Testis (tissue), 3 donors: ENCODE data around the gene GPR150. TPM values are rescaled to one million over a fixed set of nuclear protein-coding genes. Genes with fewer than 3 reads are reported as not detected.

ENCODE experiments used
- DNase-seq: peaks from one replicate; pipeline ENCODE4 v3.0.0-alpha.2; 2019
- H3K27ac ChIP-seq, 2 donors: fragments of 200-600 bp; sonication (generic); one replicate each; pipeline ENCODE4 v1.5.1; 2019
- H3K27me3 ChIP-seq: fragments of 200-600 bp; sonication (generic); one replicate; pipeline ENCODE4 v1.5.1; 2019
- H3K36me3 ChIP-seq: fragments of 200-600 bp; sonication (generic); one replicate; pipeline ENCODE4 v1.5.1; 2017; ENCODE audit warnings: low read depth; ENCODE audit errors: missing control alignments
- H3K4me1 ChIP-seq: fragments of 200-600 bp; sonication (generic); one replicate; pipeline ENCODE4 v1.5.1; 2019
- H3K4me3 ChIP-seq, 2 donors: fragments of 200-600 bp; sonication (generic); one replicate each; pipeline ENCODE4 v1.5.1; 2017 to 2019
- H3K9me3 ChIP-seq: fragments of 200-600 bp; sonication (generic); one replicate; pipeline ENCODE4 v1.5.1; 2017
- CTCF ChIP-seq, 3 experiments: fragments of 450-650 bp in 2 of 3; fragments of 200-600 bp in 1 of 3; sonication (generic) in 1 of 3; IDR thresholded peaks; one replicate each; pipeline ENCODE4 v1.5.1; 2016 to 2019; ENCODE audit warnings: antibody characterized with exemption in 3 of 3, mild to moderate bottlenecking in 2 of 3, moderate library complexity in 1 of 3
- POLR2A ChIP-seq: fragments of 450-650 bp; IDR thresholded peaks from one replicate; pipeline ENCODE4 v1.6.1; 2017; ENCODE audit warnings: antibody characterized with exemption, mild to moderate bottlenecking, moderate library complexity
- WGBS, 2 donors: methylation state at CpG; one replicate each; pipeline ENCODE4 v1.1.5; 2018; 5-methylcytosine and 5-hydroxymethylcytosine counted together
- intact Hi-C: fragments of 100-400 bp; cut with DNase I; formaldehyde crosslinking; loops from one replicate; pipeline ENCODE4 v1.15.1; 2023; ENCODE audit warnings: low total_unique reads
- polyA plus RNA-seq: library from polyadenylated mRNA; stranded (reverse); fragments of 350-450 nt; fragmentation: Illumina TruSeq; extraction: RNeasy Lipid Tissue Mini Kit (QIAGEN cat#74804); gene quantifications from one replicate; pipeline ENCODE4 v1.2.3, GENCODE V29; 2014; ENCODE audit warnings: low read depth, low replicate concordance; ENCODE audit not compliant: insufficient read depth
- total RNA-seq, 2 donors: library from RNA; depleted of rRNA; stranded (reverse); fragments of >200 nt; gene quantifications; one replicate each; pipeline ENCODE4 v1.2.3, GENCODE V29; 2016

The GPR150 gene
- total and polyA plus RNA-seq, 3 donors from 2014 or later: 0.45 to 0.99 (median 0.87) TPM

GRCh38 chr5:95646569-95647431 lies 26.9 kb downstream of the GPR150 start, which contains the start of gene RFESD:
RFESD (plus strand) TSS chr5:95646777; CDS start chr5:95652272, 5,495 bp downstream.
- Histone ChIP-seq H3K9me3 (no peaks in the 10 kb centered on the region), H3K27ac (peak within 1 kb of the TSS; percentile 95), H3K27me3 (no peaks in the 10 kb centered on the region), H3K36me3 (no peaks in the 10 kb centered on the region), H3K4me3 (peak within 1 kb of the TSS; percentile 60 to 66), H3K4me1 (peaks cover 12% of the 10 kb centered on the region)
- WGBS, 2 donors: 1 to 3% methylated on average over 21 to 60 of the region's 60 CpGs
- peak; percentile 67 for TF ChIP-seq POLR2A
- TF ChIP-seq CTCF (IDR thresholded peaks at IDR 0.05): peak in 2 of 3 experiments; percentile 27 to 29
- peak; percentile 99 for DNase-seq
- intact Hi-C loops: loop anchor here (2.0 to 10.0 kb wide), 2 partner anchors 86 to 198 kb away; no protein-coding TSS in a partner anchor

GRCh38 chr5:95647886-95648860 lies 28.3 kb downstream of the GPR150 start:
- H3K27me3 ChIP-seq: no peaks in the 10 kb centered on the region
- intact Hi-C loops: loop anchor here (2.0 to 10.0 kb wide), 2 partner anchors 85 to 197 kb away; no protein-coding TSS in a partner anchor
- peaks cover 4% of the 10 kb centered on the region for H3K4me1 ChIP-seq
- H3K27ac ChIP-seq: peak overlapping the region; percentile 95
- no peaks in the 10 kb centered on the region for H3K36me3 ChIP-seq
- no peaks in the 10 kb centered on the region for H3K9me3 ChIP-seq
- TF ChIP-seq CTCF (IDR thresholded peaks at IDR 0.05): no peak
- no peak for TF ChIP-seq POLR2A
- H3K4me3 ChIP-seq: peak overlapping the region in 1 of 2 donors; percentile 66
- no peak for DNase-seq
- 61% methylated on average over 12 of the region's 12 CpGs for WGBS, 2 donors

- intact Hi-C loops: loop anchor here (10.0 kb wide), 1 partner anchor 196 kb away; no protein-coding TSS in a partner anchor
- no peaks in the 10 kb centered on the region for H3K27me3 ChIP-seq
- no peak overlapping the region for H3K27ac ChIP-seq
- DNase-seq: no peak
- peaks cover 4% of the 10 kb centered on the region for H3K4me1 ChIP-seq
- no peaks in the 10 kb centered on the region for H3K36me3 ChIP-seq
- no peaks in the 10 kb centered on the region for H3K9me3 ChIP-seq
- no peak overlapping the region for H3K4me3 ChIP-seq
- TF ChIP-seq POLR2A: no peak
- TF ChIP-seq CTCF (IDR thresholded peaks at IDR 0.05): no peak
Measured at GRCh38 chr5:95649274-95649673, 29.4 kb downstream of the GPR150 start.

- intact Hi-C loops: loop anchor here (10.0 kb wide), 1 partner anchor 195 kb away; no protein-coding TSS in a partner anchor
- no peak for TF ChIP-seq POLR2A
- no peaks in the 10 kb centered on the region for H3K36me3 ChIP-seq
Measured at GRCh38 chr5:95649842-95650620, 30.1 kb downstream of the GPR150 start.

More at GRCh38 chr5:95649842-95650620, 30.1 kb downstream of the GPR150 start:
- DNase-seq: no peak
- Histone ChIP-seq H3K27me3 (no peaks in the 10 kb centered on the region), H3K4me1 (peaks cover 4% of the 10 kb centered on the region), H3K4me3 (no peak overlapping the region), H3K27ac (no peak overlapping the region), H3K9me3 (no peaks in the 10 kb centered on the region)
